ENCODE results near the gene ARPC2.

Gene ARPC2

DNA sequence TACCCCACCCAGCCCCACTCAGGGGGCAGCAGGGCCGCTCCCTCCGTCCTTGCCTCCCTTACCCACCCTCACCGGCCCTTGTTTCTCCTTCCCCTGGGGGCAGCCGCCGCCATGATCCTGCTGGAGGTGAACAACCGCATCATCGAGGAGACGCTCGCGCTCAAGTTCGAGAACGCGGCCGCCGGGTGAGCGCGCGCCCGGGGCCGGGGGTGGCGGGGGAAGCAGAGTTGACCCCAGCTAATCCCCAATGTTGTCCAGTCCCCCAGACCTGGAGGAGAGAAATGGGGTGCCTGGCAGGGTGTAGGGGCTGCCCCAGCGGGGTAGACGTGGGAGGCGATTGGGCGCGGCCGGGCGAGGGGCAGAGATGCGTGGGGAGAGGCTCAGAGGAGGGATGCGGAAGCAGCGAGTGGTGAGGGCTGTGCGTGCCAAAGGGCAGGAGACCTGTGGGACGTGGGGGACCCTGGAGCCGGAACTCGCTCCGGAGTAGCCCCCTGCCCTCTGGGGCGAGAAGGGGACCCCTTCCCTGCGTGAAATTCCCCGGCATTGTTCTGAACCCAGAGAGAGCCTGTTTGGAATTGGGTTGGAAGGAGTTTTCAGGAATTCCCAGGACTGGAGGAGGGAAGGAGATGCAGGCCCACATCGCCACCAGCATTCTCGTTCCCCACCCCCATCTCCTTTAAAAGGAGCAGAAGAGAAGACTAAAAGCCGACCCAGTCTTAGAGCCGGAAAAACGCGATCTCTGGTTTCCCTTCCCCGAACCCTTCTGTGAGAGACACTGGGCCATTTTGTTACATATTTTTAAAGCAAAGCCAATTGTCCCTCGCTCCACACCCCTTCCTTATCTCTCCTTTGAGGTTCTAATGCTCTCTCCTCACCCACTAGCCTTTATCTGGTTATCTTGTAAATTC lies 625 bp downstream of the ARPC2 start:
- peak; percentile 49 for DNase-seq

DNA sequence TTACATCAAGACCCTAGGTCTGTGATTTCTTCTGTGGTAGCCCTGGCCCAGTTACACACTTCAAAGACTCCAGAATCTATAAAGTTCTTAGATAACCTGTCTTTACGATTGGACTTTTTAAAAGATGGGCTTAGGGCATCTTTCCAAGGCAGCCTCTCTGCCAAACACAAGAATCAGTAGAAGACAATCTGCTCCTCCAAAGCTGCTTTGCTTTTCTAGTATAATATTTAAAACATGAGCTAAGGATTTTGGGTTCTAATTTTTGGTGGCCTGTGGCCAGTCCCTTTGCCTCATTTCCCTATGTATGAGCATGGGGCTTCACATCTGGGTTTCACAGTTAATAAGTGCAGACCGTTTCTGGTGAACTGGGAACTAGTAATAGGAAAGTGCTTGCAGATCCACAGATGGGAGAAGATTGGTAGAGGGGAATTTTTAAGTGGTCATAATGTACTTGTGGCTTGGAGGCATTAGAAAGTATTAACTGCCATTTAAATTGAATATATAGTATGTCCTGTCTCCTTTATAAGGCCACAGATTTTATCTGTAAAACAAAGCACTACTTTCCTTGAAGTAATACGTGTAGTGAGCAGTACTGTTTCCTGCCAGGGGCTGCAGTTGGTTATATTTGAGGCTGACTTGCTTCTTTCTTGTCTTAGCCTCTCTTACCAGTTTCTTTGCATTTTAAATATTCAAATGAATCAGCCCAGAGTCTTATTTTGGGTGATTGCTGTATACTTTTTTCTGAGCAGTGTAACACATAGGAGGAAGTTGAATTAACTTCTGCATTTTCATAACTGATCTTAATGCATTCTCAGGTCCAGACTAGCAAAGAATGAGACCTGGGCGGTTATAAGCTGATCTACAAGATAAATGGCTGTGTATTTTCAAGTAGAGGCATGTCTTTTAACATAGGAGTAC lies 1.5 kb downstream of the ARPC2 start:
- DNase-seq: peak; percentile 78

DNA sequence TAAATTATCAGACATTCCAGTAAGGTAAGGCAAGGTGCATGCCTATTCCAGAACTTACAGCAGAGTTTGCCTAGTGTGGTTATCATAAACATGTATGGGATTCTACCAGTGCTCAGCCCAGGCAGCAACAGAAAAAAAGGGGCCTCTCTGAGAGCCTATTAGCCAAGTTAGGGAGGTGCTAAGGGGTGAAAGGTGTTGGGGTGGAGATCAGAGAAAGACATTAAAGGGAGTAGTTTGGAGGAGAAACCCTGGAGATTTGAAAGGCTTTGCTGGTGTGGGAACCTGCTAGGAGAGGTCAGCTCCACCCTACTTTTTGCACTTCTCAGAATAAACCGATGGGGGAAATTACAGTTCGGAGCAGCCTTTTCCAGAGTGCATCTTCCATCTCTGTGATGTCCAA lies 2.9 kb downstream of the ARPC2 start:
- DNase-seq: no peak

DNA sequence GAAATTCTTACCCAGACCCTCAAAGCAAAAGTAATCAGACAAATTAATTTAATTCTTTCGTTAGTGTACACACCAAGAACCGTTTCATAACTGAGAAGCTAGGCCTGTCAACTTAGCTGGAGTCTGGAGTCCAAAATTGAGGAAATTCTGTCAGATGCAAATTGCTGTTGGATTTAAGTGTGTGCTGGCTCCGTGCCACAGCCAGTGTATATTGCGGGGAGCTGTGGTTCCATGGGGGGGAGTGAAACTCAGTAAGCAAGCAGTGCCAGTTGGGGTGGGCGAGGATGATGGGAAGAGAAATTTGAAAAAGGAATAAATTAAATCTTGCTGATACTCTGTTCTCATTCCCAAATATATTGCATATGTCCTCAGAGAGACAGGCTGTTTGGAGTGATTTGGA lies 4.0 kb downstream of the ARPC2 start:
- peak; percentile 19 for DNase-seq

DNA sequence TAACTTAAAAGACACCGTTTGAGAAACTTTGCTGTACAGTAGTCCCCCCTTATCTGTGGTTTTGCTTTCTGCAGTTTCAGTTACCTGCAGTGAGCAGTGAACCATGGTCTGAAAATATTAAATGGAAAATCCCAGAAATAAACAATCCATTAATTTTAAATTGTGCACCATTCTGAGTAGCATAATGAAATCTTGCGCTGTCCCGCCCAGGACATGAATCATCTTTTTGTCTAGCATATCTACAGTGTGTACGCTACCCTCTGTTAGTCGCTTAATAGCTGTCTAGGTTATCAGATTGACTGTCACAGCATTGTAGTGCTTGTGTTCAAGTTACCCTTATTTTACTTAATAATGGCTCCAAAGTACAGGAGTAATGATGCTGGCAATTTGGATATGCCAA lies 6.1 kb downstream of the ARPC2 start:
- no peak for DNase-seq

DNA sequence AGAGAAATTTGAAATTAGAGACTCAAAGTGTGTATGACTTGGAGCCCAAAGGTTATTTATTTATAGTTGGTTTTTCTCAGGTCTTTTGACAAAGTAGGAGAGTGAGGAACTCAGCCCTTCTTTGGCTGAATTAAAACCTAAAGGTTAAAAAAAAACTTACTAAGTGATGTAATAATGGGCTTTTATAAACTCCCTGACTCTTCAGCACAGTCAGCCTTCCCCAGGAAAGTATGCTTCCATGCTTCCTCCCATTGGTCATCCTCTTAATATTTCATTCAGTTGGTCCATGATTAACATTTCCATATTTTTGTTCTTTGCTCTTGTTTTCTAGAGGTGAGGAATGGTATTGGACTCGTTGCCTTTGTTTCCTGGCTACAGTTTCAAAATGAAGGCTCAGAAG lies 7.2 kb downstream of the ARPC2 start:
- no peak for DNase-seq

DNA sequence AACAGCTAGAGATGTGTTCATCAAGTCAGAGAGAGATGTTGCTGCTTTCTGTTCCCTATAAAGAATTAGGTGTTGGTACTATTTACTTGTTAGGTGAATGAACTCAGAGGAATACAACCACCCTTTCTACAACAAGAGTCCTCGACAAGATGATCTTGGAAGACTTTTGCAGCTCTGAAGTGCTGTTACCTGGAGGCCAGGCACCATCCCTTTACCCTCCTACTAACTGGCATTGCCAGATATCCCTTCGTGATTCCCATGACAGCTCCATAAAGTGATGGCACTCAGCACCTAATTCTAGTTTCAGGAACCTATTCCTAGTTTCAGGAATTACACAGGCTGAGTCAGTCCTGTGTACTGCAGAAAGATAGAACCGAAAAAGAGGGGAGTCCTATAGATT lies 9.9 kb downstream of the ARPC2 start:
- no peak for DNase-seq

DNA sequence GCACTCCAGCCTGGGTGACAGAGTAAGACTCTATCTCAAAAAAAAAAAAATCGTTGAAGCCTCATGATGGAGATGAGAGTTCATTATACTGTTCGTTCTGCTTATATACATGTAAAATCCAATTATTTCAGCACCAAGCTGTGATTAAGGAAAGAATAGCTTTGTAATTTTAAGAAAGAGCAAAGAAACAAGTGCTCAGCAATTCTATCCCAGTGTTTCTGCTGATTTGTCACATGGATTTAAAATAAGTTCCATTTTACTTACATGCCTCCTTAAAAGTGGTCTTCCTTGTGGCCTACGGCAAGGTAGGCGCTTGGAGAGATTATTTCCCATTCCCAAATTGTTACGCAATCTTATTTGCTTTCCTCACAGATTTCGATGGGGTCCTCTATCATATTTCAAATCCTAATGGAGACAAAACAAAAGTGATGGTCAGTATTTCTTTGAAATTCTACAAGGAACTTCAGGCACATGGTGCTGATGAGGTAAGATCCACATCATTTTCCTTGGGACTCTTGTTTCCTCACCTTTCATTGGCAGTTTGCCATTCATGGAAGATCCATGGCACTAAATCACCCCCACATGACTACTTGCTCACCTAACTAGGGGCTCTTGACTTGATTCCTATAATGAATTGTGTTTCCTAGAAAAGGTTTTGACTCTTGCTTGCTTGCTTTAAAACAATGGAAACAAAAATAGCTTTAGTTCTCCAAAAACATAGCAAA lies 11.5 kb downstream of the ARPC2 start:
- DNase-seq: no peak

GRCh38 chr2:218229239-218229638 lies 12.2 kb downstream of the ARPC2 start:
- peak; percentile 97 for DNase-seq

DNA sequence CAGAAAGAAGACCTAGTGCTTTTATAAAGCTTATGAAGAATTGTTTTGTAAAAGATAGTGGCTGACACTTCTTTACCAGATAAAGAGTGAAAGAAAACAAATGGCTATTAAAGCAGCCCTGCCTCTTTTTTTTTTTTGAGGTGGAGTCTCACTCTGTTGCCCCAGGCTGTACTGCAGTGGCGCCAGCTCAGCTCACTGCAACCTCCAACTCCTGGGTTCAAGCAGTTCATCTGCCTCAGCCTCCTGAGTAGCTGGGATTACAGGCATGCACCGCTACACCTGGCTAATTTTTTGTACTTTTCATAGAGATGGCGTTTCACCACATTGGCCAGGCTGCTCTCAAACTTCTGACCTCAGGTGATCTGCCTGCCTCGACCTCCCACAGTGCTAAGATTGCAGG lies 12.9 kb downstream of the ARPC2 start:
- no peak for DNase-seq

DNA sequence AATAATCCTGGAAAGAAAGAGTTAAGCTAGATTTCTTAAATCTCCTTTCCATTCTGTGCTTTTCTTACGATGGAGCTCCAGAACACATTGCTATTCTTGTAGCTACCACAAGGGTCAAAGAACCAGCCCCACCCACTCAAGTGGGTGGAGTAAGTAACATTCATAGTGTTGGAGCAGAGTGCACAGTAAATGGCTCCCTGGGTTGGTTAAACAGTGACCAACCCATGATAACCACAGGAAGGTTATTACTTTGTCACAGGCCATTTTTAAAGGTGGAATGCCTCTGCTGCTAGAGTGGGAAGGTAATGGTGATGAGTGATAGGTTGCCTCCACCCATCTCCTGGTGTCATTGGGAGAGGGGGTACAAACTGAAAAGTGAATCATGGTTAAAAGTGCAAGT lies 13.9 kb downstream of the ARPC2 start:
- DNase-seq: peak; percentile 34

DNA sequence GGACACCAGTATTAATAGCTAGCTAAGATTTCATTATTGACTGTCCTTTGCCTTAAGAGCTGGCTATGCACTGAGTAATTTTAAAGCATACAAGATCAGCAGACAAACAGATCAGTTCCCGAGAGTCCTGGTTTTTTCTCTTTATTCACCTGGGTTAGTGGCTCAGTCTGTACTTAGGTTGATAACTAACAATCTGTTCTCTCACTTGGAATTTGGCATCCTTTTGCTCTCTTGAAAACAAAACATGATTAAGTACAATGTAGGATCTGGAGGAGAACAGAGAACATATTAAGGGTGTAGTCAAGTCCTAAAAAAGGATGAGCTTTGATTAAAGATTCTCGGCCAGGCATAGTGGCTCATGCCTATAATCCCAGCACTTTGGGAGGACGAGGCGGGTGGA lies 16.6 kb downstream of the ARPC2 start:
- no peak for DNase-seq

DNA sequence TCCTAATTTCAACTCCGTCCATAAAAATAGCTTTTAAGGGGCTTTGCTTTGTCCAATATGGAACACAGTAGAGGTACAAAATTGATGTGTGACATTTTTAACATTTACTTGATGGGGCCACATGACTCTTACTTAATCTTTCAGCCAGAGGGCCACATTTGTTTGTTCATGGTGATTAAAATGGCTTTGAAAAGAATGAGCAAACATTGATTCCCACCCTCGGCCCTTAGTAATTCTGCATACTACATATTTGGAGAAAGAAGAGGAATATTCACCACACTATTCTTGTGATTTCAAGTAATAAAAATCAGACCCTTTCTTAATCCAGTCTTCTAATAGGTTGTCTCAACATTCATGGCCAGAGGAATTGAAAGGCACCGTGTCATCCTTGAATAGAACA lies 17.5 kb downstream of the ARPC2 start:
- no peak for DNase-seq

- no peak for DNase-seq
These were observed 18.0 kb downstream of the ARPC2 start for GRCh38 chr2:218235017-218235416.

- DNase-seq: no peak
These were observed 19.8 kb downstream of the ARPC2 start for GRCh38 chr2:218236829-218237228.

DNA sequence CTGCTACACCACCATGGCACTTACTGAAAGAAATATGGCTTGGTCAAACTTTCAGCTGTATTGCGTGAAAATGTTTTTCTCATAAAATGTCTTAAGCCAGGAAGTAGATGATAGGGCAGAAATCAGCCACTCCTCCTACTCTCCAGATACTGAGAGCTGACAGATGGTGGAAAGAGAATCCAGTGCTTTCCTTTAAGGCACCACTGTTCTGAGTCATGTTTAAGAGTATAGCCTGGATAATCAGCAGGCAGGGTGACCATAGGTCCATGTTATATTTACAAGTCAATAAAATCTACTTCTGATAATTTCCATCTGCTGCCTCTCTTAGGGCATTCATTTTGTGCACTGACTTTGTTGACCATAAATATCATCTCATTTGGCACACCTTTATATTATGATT lies 21.9 kb downstream of the ARPC2 start:
- no peak for DNase-seq

GRCh38 chr2:218244204-218244603 lies 27.2 kb downstream of the ARPC2 start:
- DNase-seq: no peak

- no peak for DNase-seq
These were observed 27.7 kb downstream of the ARPC2 start for GRCh38 chr2:218244665-218245064.

- DNase-seq: peak; percentile 27
These were observed 28.2 kb downstream of the ARPC2 start for GRCh38 chr2:218245214-218245613.

DNA sequence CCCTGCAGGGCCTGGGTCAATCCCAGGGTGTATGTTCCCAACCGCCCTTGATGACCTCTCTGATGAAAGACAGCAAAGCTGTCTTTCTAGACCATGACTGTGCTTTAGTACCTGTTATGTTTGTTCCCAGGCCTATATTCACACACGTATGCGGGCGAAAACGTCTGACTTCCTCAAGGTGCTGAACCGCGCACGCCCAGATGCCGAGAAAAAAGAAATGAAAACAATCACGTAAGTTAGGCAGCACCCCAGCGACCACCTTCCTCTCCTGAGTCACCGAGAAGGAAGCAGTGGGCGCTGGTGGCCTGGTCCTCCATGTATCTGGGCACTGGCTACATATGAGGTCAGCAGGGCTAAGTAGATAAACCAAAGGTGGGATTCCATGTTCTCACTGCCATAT lies 32.7 kb downstream of the ARPC2 start:
- DNase-seq: no peak

GRCh38 chr2:218252509-218253231 lies 35.7 kb downstream of the ARPC2 start:
- peak; percentile 80 for DNase-seq

GRCh38 chr2:218253232-218253625 lies 36.2 kb downstream of the ARPC2 start:
- DNase-seq: no peak

GRCh38 chr2:218255446-218255845 lies 38.5 kb downstream of the ARPC2 start:
- no peak for DNase-seq
